ENCODE measurements around the gene SLC15A3.

GRCh38 chr11:60924906-60925853 is 26.8 kb downstream of the SLC15A3 start:
- TF ChIP-seq REST (IDR thresholded peaks at IDR 0.05; ENCODE audit: insufficient read depth in 1 of 2, low read depth in 2 of 2, low read length in 2 of 2) (no peak), SIN3A (IDR thresholded peaks at IDR 0.05; ENCODE audit: borderline replicate concordance, insufficient read depth, low read length) (no peak), TAF1 (IDR thresholded peaks at IDR 0.05; ENCODE audit: borderline replicate concordance, insufficient read depth, low read length) (no peak), POLR2AphosphoS5 (IDR thresholded peaks at IDR 0.05; ENCODE audit: low read depth, low read length) (no peak), FOXP2 (optimal IDR thresholded peaks at IDR 0.05; ENCODE audit: borderline replicate concordance, extremely low read depth, extremely low read length, insufficient read depth) (no peak)

Data from PFSK-1 (cell line).